GM23338 (cell line): Measurements from ENCODE around the gene ATOH8. TPM values are rescaled to one million over a fixed set of nuclear protein-coding genes. Genes with fewer than 3 reads are reported as not detected.

ENCODE experiments used
- ATAC-seq: fragments of 200-7000 bp; cut with Tn5 transposase; 3 replicates; pipeline ENCODE4 v1.9.1; 2020
- DNase-seq: peaks from one replicate; pipeline ENCODE4 v3.0.0-alpha.2; 2015; ENCODE audit warnings: low spot score
- H2AFZ ChIP-seq: fragments of 200-600 bp; sonication (generic); 2 replicates; pipeline ENCODE4 v1.8.0; 2016; ENCODE audit warnings: antibody characterized with exemption, mild to moderate bottlenecking, moderate library complexity
- H3F3A ChIP-seq: fragments of 200-600 bp; sonication (generic); replicated peaks from 2 replicates; pipeline ENCODE4 v1.8.0; 2017; ENCODE audit warnings: antibody characterized with exemption, mixed run types, low read depth
- H3K27ac ChIP-seq: fragments of 200-600 bp; sonication (generic); 2 replicates; pipeline ENCODE4 v1.6.1; 2016; ENCODE audit warnings: low read depth
- H3K27me3 ChIP-seq: fragments of 200-600 bp; sonication (generic); 2 replicates; pipeline ENCODE4 v1.8.0; 2016; ENCODE audit warnings: mild to moderate bottlenecking, mixed run types, moderate library complexity; ENCODE audit not compliant: insufficient read depth
- H3K36me3 ChIP-seq: fragments of 200-600 bp; sonication (generic); 2 replicates; pipeline ENCODE4 v1.8.0; 2016; ENCODE audit warnings: mild to moderate bottlenecking; ENCODE audit not compliant: insufficient read depth
- H3K4me1 ChIP-seq: fragments of 200-600 bp; sonication (generic); 2 replicates; pipeline ENCODE4 v1.8.0; 2016; ENCODE audit warnings: mild to moderate bottlenecking, moderate library complexity; ENCODE audit not compliant: insufficient read depth
- H3K4me2 ChIP-seq: fragments of 200-600 bp; sonication (generic); 2 replicates; pipeline ENCODE4 v1.7.1; 2017; ENCODE audit warnings: mixed run types
- H3K4me3 ChIP-seq: fragments of 200-600 bp; sonication (generic); 2 replicates; pipeline ENCODE4 v1.6.1; 2016; ENCODE audit warnings: mixed run types
- H3K79me2 ChIP-seq: fragments of 200-600 bp; sonication (generic); replicated peaks from 2 replicates; pipeline ENCODE4 v1.8.0; 2017; ENCODE audit warnings: mild to moderate bottlenecking; ENCODE audit not compliant: insufficient read depth
- H3K9me2 ChIP-seq: fragments of 200-600 bp; sonication (generic); 2 replicates; pipeline ENCODE4 v1.8.0; 2017; ENCODE audit not compliant: insufficient read depth
- H4K20me1 ChIP-seq: fragments of 200-600 bp; sonication (generic); replicated peaks from 2 replicates; pipeline ENCODE4 v1.8.0; 2017; ENCODE audit warnings: mild to moderate bottlenecking; ENCODE audit not compliant: insufficient read depth
- H3K27ac Mint-ChIP-seq: 2 replicates; pipeline ENCODE4 v1.8.0; 2020; ENCODE audit warnings: inconsistent platforms, mild to moderate bottlenecking, moderate library complexity, mixed read lengths
- H3K27me3 Mint-ChIP-seq: 3 replicates; pipeline ENCODE4 v1.8.0; 2022; ENCODE audit warnings: low read depth, mild to moderate bottlenecking, moderate library complexity, mixed read lengths, inconsistent platforms; ENCODE audit not compliant: insufficient read depth, poor library complexity
- H3K36me3 Mint-ChIP-seq: 3 replicates; pipeline ENCODE4 v1.8.0; 2021; ENCODE audit warnings: low read depth, mild to moderate bottlenecking, inconsistent platforms, moderate library complexity, mixed read lengths
- H3K4me1 Mint-ChIP-seq: 3 replicates; pipeline ENCODE4 v1.8.0; 2020; ENCODE audit warnings: mild to moderate bottlenecking, inconsistent platforms, mixed read lengths
- H3K4me3 Mint-ChIP-seq: 3 replicates; pipeline ENCODE4 v1.8.0; 2021; ENCODE audit warnings: moderate library complexity, mild to moderate bottlenecking, inconsistent platforms, mixed read lengths
- H3K9me3 Mint-ChIP-seq: 3 replicates; pipeline ENCODE4 v1.8.0; 2020; ENCODE audit warnings: moderate library complexity, mild to moderate bottlenecking, inconsistent platforms, mixed read lengths
- EZH2 ChIP-seq: fragments of 200-600 bp; sonication (generic); IDR thresholded peaks from one replicate; pipeline ENCODE4 v1.8.0; 2017; ENCODE audit warnings: antibody characterized with exemption, mild to moderate bottlenecking, low read depth; ENCODE audit not compliant: unreplicated experiment
- EZH2phosphoT487 ChIP-seq: fragments of 200-600 bp; sonication (generic); IDR thresholded peaks from one replicate; pipeline ENCODE4 v1.8.1; 2018; ENCODE audit warnings: antibody characterized with exemption; ENCODE audit not compliant: unreplicated experiment
- ZNF114 ChIP-seq: fragments of 250-450 bp; sonication (Bioruptor Pico); IDR thresholded peaks from 2 replicates; pipeline ENCODE4 v1.5.0; 2020; ENCODE audit warnings: mild to moderate bottlenecking, moderate library complexity
- ZNF331 ChIP-seq: fragments of 250-450 bp; sonication (Bioruptor Pico); IDR thresholded peaks from 2 replicates; pipeline ENCODE4 v1.5.0; 2020; ENCODE audit warnings: low read depth, mild to moderate bottlenecking, moderate library complexity
- polyA plus RNA-seq: library from polyadenylated mRNA; unstranded; fragments of >200 nt; fragmentation: Nextera tagmentation; extraction: Ambion mirVana; gene quantifications from 2 replicates; pipeline ENCODE4 v1.2.1, GENCODE V29; 2016
- total RNA-seq: library from RNA; depleted of rRNA; stranded (reverse); fragments of >200 nt; shearing (Covaris generic); gene quantifications from 2 replicates; pipeline ENCODE4 v1.2.3, GENCODE V29; 2014
- TF ChIP-seq, protein P1 (sequence below): fragments of 250-450 bp; sonication (Bioruptor Pico); IDR thresholded peaks from 2 replicates; pipeline ENCODE4 v1.5.0; 2020; ENCODE audit warnings: mild to moderate bottlenecking, moderate library complexity

The ATOH8 gene
- total and polyA plus RNA-seq, 2 experiments from 2014 or later, result 0.11 to 0.97 TPM

DNA sequence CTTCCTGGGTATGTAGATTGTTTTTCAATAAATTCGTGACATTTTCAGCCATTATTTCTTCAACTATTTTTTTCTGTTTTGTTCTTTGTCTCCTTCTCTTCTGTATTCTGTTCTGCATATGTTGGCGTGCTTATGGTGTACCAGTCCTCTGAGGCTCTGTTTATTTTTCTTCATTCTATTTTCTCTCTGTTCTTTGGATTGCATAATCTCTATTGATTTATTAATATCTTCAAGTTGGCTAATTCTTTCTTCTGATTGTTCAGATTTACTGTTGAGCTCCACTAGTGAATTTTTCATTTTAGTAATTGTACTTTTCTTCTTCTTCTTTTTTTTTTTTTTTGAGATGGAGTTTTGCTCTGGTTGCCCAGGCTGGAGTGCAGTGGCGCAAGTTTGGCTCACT is 49.8 kb upstream of the ATOH8 start (continued):
- no peak for TF ChIP-seq EZH2phosphoT487

DNA sequence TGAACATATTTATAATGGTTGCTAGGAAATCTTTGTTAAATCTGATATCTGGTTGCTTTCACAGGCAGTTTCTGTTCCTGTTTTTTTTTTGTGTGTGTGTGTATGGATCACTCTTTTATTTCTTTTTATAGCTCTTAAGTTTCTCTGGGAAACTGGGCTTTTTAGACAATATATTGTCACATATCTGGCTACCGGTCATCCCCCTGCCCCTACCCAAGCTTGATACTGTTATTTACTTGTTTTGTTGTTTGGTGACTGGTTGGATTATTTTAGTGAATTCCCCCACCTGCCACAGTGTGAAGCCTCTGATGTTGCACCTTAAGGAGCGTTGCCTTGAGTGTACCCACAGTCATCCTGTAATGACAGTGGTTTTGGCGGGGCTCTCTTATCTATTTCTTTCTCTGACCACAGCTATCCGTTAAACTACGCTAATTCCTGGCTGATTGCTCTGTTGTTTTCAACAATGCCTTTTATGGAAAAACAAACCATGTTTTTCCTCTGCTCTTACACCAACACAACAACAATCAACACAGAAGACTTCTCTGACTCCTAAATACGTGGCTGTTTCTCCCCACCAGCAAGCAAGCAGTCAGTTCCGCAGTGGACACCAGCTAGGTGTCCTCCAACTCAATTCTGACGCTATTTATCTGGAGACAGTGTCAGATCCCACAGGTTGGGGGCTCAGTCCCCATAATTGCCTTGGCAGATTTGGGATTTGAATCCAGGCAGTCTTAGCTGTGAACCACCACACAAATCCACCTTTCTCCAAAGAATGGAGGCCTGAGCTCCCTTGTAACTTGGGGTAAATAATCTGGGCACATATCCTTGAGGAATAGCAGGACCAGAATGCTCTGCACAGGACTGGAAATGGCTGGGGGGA is 48.8 kb upstream of the ATOH8 start:
- Mint-ChIP-seq H3K27me3 (peaks cover 6% of the 10 kb centered on the region), H3K4me1 (peaks cover 38% of the 10 kb centered on the region), H3K9me3 (no peaks in the 10 kb centered on the region), H3K36me3 (no peaks in the 10 kb centered on the region), H3K27ac (no peak overlapping the region; the same call in 1 of the 2 replicates), H3K4me3 (no peak overlapping the region)
- Histone ChIP-seq H3K27me3 (peaks cover 6% of the 10 kb centered on the region; the same call in 1 of the 2 replicates), H3K9me2 (no peaks in the 10 kb centered on the region), H3K4me3 (no peak overlapping the region), H4K20me1 (no peaks in the 10 kb centered on the region), H3F3A (no peaks in the 10 kb centered on the region), H3K27ac (no peak overlapping the region), H3K36me3 (no peaks in the 10 kb centered on the region), H3K4me1 (peaks cover 16% of the 10 kb centered on the region), H3K79me2 (no peaks in the 10 kb centered on the region), H3K4me2 (no peak overlapping the region), H2AFZ (no peak overlapping the region; the same call in 1 of the 2 replicates)
- no peak for DNase-seq
- TF ChIP-seq EZH2phosphoT487 (no peak), EZH2 (no peak), ZNF114 (CRISPR knock-in tag) (no peak), ZNF331 (CRISPR knock-in tag) (no peak)
- TF ChIP-seq, protein P1, sequence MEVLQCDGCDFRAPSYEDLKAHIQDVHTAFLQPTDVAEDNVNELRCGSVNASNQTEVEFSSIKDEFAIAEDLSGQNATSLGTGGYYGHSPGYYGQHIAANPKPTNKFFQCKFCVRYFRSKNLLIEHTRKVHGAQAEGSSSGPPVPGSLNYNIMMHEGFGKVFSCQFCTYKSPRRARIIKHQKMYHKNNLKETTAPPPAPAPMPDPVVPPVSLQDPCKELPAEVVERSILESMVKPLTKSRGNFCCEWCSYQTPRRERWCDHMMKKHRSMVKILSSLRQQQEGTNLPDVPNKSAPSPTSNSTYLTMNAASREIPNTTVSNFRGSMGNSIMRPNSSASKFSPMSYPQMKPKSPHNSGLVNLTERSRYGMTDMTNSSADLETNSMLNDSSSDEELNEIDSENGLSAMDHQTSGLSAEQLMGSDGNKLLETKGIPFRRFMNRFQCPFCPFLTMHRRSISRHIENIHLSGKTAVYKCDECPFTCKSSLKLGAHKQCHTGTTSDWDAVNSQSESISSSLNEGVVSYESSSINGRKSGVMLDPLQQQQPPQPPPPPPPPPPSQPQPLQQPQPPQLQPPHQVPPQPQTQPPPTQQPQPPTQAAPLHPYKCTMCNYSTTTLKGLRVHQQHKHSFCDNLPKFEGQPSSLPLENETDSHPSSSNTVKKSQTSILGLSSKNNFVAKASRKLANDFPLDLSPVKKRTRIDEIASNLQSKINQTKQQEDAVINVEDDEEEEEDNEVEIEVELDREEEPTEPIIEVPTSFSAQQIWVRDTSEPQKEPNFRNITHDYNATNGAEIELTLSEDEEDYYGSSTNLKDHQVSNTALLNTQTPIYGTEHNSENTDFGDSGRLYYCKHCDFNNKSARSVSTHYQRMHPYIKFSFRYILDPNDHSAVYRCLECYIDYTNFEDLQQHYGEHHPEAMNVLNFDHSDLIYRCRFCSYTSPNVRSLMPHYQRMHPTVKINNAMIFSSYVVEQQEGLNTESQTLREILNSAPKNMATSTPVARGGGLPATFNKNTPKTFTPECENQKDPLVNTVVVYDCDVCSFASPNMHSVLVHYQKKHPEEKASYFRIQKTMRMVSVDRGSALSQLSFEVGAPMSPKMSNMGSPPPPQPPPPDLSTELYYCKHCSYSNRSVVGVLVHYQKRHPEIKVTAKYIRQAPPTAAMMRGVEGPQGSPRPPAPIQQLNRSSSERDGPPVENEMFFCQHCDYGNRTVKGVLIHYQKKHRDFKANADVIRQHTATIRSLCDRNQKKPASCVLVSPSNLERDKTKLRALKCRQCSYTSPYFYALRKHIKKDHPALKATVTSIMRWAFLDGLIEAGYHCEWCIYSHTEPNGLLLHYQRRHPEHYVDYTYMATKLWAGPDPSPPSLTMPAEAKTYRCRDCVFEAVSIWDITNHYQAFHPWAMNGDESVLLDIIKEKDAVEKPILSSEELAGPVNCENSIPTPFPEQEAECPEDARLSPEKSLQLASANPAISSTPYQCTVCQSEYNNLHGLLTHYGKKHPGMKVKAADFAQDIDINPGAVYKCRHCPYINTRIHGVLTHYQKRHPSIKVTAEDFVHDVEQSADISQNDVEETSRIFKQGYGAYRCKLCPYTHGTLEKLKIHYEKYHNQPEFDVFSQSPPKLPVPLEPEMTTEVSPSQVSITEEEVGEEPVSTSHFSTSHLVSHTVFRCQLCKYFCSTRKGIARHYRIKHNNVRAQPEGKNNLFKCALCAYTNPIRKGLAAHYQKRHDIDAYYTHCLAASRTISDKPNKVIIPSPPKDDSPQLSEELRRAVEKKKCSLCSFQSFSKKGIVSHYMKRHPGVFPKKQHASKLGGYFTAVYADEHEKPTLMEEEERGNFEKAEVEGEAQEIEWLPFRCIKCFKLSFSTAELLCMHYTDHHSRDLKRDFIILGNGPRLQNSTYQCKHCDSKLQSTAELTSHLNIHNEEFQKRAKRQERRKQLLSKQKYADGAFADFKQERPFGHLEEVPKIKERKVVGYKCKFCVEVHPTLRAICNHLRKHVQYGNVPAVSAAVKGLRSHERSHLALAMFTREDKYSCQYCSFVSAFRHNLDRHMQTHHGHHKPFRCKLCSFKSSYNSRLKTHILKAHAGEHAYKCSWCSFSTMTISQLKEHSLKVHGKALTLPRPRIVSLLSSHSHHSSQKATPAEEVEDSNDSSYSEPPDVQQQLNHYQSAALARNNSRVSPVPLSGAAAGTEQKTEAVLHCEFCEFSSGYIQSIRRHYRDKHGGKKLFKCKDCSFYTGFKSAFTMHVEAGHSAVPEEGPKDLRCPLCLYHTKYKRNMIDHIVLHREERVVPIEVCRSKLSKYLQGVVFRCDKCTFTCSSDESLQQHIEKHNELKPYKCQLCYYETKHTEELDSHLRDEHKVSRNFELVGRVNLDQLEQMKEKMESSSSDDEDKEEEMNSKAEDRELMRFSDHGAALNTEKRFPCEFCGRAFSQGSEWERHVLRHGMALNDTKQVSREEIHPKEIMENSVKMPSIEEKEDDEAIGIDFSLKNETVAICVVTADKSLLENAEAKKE (CRISPR knock-in tag), result no peak
- no peak for ATAC-seq
